ENCODE results near the gene NT5C.

DNA sequence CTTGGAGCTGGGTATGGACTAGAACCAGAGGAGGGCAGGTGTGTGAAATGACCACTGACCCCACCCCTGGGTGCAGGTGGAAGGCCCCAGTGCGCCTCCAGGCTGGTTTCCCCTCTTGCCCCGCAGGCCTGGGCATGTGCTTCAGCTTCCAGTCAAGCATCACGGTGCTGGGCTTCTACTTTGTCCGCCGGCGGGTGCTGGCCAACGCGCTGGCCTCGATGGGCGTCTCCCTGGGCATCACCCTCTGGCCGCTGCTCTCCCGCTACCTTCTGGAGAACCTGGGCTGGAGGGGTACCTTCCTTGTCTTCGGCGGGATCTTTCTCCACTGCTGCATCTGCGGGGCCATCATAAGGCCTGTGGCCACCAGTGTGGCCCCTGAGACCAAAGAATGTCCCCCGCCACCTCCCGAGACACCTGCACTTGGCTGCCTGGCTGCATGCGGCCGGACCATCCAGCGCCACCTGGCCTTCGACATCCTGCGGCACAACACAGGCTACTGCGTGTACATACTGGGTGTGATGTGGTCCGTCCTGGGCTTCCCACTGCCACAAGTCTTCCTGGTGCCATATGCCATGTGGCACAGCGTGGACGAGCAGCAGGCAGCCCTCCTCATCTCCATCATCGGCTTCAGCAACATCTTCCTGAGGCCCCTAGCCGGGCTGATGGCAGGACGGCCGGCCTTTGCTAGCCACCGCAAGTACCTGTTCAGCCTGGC lies 31.5 kb downstream of the NT5C start:
- TF ChIP-seq, protein P1, sequence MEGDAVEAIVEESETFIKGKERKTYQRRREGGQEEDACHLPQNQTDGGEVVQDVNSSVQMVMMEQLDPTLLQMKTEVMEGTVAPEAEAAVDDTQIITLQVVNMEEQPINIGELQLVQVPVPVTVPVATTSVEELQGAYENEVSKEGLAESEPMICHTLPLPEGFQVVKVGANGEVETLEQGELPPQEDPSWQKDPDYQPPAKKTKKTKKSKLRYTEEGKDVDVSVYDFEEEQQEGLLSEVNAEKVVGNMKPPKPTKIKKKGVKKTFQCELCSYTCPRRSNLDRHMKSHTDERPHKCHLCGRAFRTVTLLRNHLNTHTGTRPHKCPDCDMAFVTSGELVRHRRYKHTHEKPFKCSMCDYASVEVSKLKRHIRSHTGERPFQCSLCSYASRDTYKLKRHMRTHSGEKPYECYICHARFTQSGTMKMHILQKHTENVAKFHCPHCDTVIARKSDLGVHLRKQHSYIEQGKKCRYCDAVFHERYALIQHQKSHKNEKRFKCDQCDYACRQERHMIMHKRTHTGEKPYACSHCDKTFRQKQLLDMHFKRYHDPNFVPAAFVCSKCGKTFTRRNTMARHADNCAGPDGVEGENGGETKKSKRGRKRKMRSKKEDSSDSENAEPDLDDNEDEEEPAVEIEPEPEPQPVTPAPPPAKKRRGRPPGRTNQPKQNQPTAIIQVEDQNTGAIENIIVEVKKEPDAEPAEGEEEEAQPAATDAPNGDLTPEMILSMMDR (IDR thresholded peaks at IDR 0.05), result no peak
- TF ChIP-seq POLR2AphosphoS5 (IDR thresholded peaks at IDR 0.05), result no peak
- no peak for TF ChIP-seq EP300 (IDR thresholded peaks at IDR 0.05)
